Right atrium auricular region (tissue), 2 donors: ENCODE measurements around the gene PAX2. TPM values are rescaled to one million over a fixed set of nuclear protein-coding genes. Genes with fewer than 3 reads are reported as not detected.

Source experiments
- DNase-seq: peaks from one replicate; pipeline ENCODE4 v3.0.0-alpha.2; 2019; ENCODE audit warnings: low spot score
- H3K27ac ChIP-seq, 2 donors: fragments of 200-600 bp; sonication (generic); 1 replicate in 1 of 2; 2 replicates in 1 of 2; pipeline ENCODE4 v1.5.1; 2016 to 2019
- H3K27me3 ChIP-seq, 2 donors: fragments of 200-600 bp; sonication (generic); one replicate each; pipeline versions ENCODE4 v1.5.1 to v1.6.0; 2017 to 2019
- H3K36me3 ChIP-seq: fragments of 200-600 bp; sonication (generic); one replicate; pipeline ENCODE4 v1.5.1; 2016
- H3K4me1 ChIP-seq, 2 donors: fragments of 200-600 bp; sonication (generic); one replicate each; pipeline versions ENCODE4 v1.5.1 to v1.6.0; 2017 to 2019
- H3K4me3 ChIP-seq, 2 donors: fragments of 200-600 bp; sonication (generic); 1 replicate in 1 of 2; 2 replicates in 1 of 2; pipeline ENCODE4 v1.5.1; 2017 to 2019; ENCODE audit warnings: mild to moderate bottlenecking in 1 of 2, moderate library complexity in 1 of 2
- H3K9me3 ChIP-seq, 2 donors: fragments of 200-600 bp; sonication (generic); one replicate each; pipeline ENCODE4 v1.5.1; 2019
- total RNA-seq, 2 donors: library from RNA; depleted of rRNA; stranded (reverse); fragments of >200 nt; gene quantifications; one replicate each; pipeline ENCODE4 v1.1.0, GENCODE V29; 2016
- TF ChIP-seq, protein P1 (sequence below), 2 donors: fragments of 200-600 bp; sonication (generic); IDR thresholded peaks; one replicate each; pipeline ENCODE4 v1.5.1; 2019; ENCODE audit warnings: antibody characterized with exemption in 2 of 2

PAX2 gene
- total RNA-seq, 2 donors from 2014 or later, result not detected

GRCh38 chr10:100779329-100779728 is 33.9 kb downstream of the PAX2 start:
- TF ChIP-seq, protein P1, sequence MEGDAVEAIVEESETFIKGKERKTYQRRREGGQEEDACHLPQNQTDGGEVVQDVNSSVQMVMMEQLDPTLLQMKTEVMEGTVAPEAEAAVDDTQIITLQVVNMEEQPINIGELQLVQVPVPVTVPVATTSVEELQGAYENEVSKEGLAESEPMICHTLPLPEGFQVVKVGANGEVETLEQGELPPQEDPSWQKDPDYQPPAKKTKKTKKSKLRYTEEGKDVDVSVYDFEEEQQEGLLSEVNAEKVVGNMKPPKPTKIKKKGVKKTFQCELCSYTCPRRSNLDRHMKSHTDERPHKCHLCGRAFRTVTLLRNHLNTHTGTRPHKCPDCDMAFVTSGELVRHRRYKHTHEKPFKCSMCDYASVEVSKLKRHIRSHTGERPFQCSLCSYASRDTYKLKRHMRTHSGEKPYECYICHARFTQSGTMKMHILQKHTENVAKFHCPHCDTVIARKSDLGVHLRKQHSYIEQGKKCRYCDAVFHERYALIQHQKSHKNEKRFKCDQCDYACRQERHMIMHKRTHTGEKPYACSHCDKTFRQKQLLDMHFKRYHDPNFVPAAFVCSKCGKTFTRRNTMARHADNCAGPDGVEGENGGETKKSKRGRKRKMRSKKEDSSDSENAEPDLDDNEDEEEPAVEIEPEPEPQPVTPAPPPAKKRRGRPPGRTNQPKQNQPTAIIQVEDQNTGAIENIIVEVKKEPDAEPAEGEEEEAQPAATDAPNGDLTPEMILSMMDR (IDR thresholded peaks at IDR 0.05), result no peak
- H3K9me3 ChIP-seq, result no peaks in the 10 kb centered on the region
- no peaks in the 10 kb centered on the region for H3K27me3 ChIP-seq
- H3K4me3 ChIP-seq, result no peak overlapping the region
- no peaks in the 10 kb centered on the region for H3K36me3 ChIP-seq
- no peaks in the 10 kb centered on the region for H3K4me1 ChIP-seq
- DNase-seq, result no peak
- H3K27ac ChIP-seq, result no peak overlapping the region

- Histone ChIP-seq H3K4me1 (no peaks in the 10 kb centered on the region), H3K4me3 (no peak overlapping the region), H3K27me3 (no peaks in the 10 kb centered on the region), H3K9me3 (no peaks in the 10 kb centered on the region), H3K27ac (no peak overlapping the region), H3K36me3 (no peaks in the 10 kb centered on the region)
- TF ChIP-seq, protein P1 (IDR thresholded peaks at IDR 0.05), result no peak
- DNase-seq, result no peak
Measured at GRCh38 chr10:100780324-100780723, 34.9 kb downstream of the PAX2 start.

DNA sequence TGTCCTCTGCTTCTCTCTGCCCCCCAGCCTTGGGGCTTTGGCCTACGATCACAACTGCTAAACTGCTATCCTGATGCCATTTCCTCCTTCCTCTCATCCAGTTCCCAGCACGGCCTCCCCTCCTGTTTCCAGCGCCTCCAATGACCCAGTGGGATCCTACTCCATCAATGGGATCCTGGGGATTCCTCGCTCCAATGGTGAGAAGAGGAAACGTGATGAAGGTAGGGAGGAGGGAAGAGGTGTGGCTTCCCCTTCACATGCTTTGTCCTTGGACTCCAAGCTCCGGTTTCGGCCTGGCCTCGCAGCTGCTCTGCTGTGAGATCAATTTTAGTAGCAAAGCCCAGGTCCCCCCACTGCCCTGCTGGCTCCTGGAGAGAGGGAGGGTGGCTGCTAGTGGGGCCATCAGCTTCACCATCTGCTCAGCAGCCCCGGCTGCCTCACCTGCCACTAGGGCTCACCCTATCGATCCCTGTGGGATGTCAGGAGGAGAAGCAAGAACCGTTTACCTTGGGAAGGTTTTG is 35.8 kb downstream of the PAX2 start:
- DNase-seq, result no peak
- no peaks in the 10 kb centered on the region for H3K9me3 ChIP-seq
- H3K27me3 ChIP-seq, result no peaks in the 10 kb centered on the region
- H3K4me3 ChIP-seq, result no peak overlapping the region
- TF ChIP-seq, protein P1 (IDR thresholded peaks at IDR 0.05), result no peak
- no peak overlapping the region for H3K27ac ChIP-seq
- no peaks in the 10 kb centered on the region for H3K36me3 ChIP-seq
- H3K4me1 ChIP-seq, result no peaks in the 10 kb centered on the region

GRCh38 chr10:100782461-100783244 is 37.3 kb downstream of the PAX2 start:
- Histone ChIP-seq H3K4me1 (no peaks in the 10 kb centered on the region), H3K27me3 (no peaks in the 10 kb centered on the region), H3K27ac (no peak overlapping the region), H3K9me3 (no peaks in the 10 kb centered on the region), H3K4me3 (no peak overlapping the region), H3K36me3 (no peaks in the 10 kb centered on the region)
- no peak for DNase-seq
- TF ChIP-seq, protein P1 (IDR thresholded peaks at IDR 0.05), result no peak

GRCh38 chr10:100784126-100784525 is 38.7 kb downstream of the PAX2 start:
- no peaks in the 10 kb centered on the region for H3K36me3 ChIP-seq
- no peak for DNase-seq
- TF ChIP-seq, protein P1 (IDR thresholded peaks at IDR 0.05), result no peak
- no peak overlapping the region for H3K4me3 ChIP-seq
- H3K27ac ChIP-seq, result no peak overlapping the region
- H3K4me1 ChIP-seq, result no peaks in the 10 kb centered on the region
- H3K9me3 ChIP-seq, result no peaks in the 10 kb centered on the region
- no peaks in the 10 kb centered on the region for H3K27me3 ChIP-seq
